Left renal pelvis (tissue), 4 donors: Measurements from ENCODE around the gene BHLHA15. TPM values are rescaled to one million over a fixed set of nuclear protein-coding genes. Genes with fewer than 3 reads are reported as not detected.

Experiments
- DNase-seq, 4 donors: peaks; one replicate each; pipeline ENCODE4 v3.0.0-alpha.2; 2013; ENCODE audit warnings: low read depth in 4 of 4, low spot score in 3 of 4
- polyA plus RNA-seq, 4 donors: library from polyadenylated mRNA; unstranded; fragments of 120-200 nt; gene quantifications; one replicate each; pipeline ENCODE4 v1.2.1, GENCODE V29; 2013; ENCODE audit not compliant: insufficient read length in 4 of 4

BHLHA15 gene
- polyA plus RNA-seq = under 1 TPM in 1 of 4 donors, not detected in 3; 0.18 TPM

DNA sequence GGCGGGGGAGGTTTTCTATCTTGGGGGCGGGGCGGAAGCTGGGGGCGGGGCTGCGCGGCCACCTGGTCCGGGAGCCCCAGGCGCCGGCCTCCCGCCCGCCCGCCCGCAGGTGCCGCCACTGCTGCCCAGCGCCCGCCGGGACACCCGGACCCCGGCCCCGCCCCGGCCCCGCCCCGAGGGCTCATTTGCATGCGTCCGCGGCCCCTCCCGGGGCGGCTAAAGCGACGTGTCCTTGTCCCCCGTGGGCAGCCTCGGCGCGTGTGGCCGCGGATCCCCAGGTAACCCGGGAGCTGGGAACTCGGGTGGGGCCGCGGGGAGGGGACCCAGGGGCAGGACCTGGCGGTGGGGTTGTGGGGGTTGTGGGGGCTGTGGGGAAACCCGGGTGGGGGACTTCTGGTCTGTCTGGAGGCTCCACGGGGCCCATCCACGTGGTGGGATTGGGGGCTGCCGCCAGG, at the start of gene BHLHA15:
BHLHA15 (plus strand) TSS at position 219 of the 455 bp plus-strand sequence. CDS start 871 bp downstream, outside the sequence.
- DNase-seq = no peak

DNA sequence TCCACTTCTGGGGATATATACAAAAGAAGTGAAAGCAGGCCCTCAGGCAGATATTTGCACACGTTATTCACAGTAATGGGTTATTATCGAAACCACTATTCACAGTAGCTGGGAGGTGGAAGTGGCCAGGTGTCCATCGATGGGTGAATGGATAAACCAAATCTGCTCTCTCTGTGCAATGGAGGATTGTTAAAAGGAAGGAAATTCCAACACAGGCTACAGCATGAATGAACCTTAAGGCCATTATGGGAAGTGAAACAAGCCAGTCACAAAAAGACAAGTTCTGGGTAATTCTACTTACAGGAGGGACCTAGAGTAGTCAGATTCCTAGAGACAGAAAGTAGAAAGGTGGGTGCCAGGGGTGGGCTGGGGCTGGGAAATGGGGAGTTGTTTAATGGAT, 48.5 kb upstream of the BHLHA15 start:
- no peak for DNase-seq

- DNase-seq = no peak
Measured at GRCh38 chr7:98163269-98163668, 48.0 kb upstream of the BHLHA15 start.

DNA sequence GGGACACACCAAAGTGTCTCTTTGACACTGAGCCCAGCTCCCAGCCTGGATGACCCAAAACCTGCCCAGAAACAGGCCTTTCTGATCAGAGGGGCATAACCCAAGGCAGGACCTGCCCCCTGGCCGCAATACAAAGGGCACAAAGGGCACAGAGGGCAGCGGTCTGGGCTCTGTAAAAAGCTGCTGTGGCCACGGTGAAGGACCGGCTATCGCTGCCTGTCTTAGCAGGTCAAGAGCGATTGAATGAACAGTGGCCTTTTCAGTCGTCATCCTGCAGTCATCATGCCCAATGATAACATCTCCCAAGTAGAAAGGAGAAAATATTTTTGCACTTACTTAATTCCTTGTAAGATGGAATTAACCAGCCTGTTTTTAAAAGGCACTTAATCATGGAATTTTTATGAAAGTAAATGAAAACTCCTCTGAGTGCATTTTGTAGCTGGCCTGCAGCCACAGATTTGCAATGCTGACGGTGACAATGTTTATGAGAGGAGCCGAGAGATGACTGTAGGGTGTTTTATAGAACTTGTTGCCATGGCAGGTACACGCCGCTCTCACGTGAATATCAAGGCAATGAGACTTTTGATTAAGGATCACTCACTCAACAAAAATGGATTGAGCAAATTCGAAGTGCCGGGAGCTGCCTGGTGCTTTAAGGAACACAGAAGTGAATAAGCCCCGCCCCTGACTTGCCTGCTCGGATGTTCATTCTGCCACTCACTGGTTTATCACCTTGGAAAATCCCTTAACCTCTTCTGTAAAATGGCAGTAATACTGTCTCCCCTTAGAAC, 47.3 kb upstream of the BHLHA15 start:
- DNase-seq = no peak

DNA sequence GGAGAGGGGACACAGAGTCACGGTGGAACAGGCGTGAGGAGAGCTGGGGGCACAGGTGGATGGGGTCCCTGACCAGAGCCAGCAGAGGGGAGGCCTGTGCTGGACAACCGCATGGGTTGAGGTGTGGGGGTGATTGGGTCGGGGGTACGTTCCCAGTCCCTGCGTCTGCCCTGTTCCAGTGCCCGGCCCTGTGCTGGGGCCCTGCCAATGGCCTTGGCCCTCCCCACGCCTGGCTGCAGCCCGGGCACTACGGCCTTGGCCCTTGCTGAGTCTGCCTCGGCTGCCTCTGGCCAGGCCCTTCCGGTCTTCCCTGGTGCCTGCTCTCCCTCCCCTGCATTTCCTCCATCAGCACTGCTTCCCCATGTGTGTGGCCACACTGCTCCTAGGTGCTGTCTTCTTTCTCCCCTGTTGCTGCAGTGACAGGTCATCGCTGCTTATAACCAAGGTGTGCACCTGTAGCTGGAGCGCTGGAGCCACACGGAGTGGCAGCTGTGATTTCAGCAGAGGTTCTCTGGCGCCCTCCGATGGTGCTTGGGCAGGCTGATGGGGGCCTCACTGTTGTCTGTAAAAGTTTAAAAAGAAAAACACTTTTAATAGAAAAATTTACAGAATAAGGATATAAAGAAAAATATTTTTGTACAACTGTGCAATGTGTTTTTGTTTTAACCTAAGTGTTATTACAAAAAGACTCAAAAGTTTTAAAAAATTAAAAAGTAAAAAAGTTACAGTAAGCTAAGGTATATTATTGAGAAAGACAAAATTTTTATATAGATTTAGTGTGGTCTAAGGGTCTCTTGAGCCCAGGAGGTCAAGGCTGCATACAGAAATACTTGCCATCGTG, 45.2 kb upstream of the BHLHA15 start:
- DNase-seq = no peak

- DNase-seq = no peak
Measured at GRCh38 chr7:98166668-98166970, 44.6 kb upstream of the BHLHA15 start.

GRCh38 chr7:98167653-98168052, 43.6 kb upstream of the BHLHA15 start:
- no peak for DNase-seq

DNA sequence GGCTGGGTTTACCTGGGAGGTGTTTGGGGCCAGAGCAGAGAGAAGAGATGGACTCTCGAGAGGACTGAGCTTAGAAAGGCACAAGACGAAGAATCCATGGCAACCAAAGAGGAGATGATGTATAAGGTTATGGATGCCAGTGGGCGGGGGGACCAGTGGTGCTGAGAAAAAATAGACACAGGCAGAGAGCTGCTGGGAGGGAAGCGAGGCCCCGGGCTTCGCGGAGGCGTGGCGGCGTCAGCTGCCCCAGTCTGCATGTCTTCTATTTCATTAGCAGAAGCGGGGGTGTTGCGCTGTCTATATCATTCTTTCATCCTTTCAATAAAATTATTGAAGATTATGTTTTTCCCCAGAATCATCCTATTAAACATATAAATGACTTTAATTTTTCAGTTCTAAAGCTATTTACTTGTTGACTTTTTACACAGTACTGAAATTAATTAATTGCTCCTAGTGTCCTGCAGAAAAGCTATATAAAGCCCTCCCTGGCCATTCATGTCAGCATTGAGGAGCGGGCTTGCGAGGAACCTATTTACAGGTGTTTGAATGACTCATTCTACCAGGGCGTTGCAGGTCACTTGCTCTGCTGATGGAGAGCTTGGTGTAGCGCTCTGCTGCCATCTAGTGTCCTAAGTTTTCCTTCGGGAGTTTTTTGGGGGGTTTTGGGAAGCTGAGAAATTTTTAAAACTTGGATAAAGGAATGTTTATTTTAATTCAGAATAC, 42.9 kb upstream of the BHLHA15 start:
- DNase-seq = peak in 3 of 4 donors; percentile 19 to 44 (median 33)

DNA sequence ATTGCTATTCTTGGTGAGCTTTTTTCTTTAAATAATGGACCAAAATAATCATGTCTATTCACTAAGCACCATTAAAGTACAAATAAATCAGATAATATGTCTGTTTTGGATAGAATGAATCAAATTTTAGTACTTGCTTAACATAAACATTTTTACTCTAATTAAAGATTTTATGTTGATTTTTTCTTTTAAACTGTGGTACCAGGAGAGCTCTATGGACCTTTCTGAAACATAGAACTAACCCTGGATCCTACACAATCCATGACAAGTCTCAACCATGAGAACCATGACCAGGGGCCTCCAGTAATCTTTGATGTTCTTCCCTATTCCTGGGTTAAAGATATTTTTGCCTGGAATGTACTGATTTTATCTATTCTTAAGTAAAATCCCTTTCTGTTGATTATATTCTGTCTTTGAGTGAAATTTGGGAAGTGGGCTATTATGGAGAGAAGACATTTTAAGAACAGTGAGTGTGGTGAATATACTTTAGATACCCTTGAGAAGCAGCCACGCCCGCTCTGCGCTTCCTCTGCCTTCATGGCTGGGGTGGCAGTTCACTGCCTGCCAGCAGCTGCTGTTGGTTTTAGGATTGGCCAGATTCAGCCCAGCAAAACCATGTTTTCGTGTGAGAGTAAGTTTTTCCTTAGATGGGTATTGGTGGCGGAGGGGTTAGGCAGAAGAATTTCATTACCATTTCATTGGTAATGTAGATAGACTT, 42.2 kb upstream of the BHLHA15 start:
- DNase-seq = no peak

DNA sequence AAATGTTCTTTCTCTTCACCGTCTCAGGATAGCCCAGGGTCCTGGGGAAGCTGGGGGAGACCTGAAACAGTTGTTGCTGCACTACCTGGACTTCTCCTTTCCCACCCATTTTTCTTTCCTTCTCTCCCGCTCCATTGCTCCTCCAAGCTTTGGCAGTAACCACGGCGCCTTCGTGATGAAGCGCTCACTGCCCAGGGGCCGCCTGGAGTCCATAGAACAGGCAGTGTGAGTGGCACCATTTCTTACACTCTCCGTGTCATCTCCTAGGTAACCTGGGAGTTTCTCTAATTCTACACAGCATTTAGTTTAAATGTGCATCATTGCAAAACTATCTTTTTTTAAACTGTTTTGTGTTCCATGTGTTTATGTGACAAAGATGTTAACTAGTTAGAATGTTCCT, 40.3 kb upstream of the BHLHA15 start:
- DNase-seq = no peak

- no peak for DNase-seq
Measured at GRCh38 chr7:98171449-98171848, 39.8 kb upstream of the BHLHA15 start.

DNA sequence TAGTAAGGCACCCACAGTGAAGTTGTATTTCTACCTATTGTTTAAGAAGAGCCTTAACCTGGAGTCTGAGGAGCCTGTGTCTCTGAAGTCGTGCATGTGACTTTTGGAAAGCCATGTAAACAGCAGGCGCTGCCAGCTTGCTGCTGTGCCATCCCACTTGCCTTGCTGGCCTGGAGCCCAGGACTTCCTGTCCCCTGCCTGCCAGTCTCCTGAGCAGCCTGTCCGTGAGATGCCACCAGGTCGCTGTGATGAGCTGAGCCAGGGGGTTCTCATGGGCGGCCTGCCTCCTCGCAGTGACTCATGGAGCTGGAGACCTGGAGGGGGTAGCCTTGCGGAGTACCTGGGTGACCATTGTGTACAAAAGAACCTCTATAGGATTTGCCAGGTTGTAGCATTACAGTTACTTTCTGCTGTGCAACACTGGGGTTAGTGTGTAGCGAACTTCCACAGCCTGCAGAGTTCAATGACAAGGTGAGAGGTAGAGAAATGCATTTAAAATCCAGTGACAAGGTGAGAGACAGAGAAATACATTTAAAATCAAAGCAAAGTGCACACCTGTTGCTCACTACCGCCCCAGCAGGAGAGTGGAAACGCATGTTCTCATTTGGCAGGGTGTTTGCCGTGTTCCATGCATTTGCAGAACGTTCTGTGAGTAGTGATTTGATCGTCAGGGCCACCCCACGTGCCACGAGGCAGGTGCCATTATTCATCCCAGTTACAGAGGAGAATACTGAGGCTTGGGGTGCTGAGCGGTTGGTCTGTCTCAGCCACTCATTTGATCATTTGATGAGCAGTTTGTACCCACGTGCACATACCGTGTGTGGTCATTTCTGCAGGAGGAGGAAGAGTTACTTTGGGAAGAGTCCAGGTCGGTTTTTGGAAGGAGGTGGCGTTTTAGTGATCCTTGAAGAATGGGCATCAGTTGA, 36.6 kb upstream of the BHLHA15 start:
- no peak for DNase-seq

- DNase-seq = no peak
Measured at GRCh38 chr7:98175260-98175940, 35.8 kb upstream of the BHLHA15 start.

DNA sequence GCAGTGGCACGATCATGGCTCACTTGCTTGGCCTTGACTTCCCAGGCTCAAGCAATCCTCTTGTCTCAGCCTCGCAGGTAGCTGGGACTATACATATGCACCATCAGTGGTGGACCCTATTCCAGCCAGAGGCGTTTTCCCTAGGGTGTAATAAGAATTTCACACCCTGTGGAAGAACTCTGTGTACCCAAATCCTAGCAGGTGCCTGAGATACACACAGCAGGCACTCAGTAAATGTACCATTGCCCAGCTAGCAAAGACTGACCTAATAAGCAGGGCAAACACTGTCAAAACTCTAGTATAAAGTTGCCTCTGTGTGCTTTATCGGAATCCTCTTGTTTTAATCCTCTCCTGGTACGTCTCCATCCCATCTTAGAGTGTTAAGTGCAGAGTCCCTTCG, 33.7 kb upstream of the BHLHA15 start:
- no peak for DNase-seq

DNA sequence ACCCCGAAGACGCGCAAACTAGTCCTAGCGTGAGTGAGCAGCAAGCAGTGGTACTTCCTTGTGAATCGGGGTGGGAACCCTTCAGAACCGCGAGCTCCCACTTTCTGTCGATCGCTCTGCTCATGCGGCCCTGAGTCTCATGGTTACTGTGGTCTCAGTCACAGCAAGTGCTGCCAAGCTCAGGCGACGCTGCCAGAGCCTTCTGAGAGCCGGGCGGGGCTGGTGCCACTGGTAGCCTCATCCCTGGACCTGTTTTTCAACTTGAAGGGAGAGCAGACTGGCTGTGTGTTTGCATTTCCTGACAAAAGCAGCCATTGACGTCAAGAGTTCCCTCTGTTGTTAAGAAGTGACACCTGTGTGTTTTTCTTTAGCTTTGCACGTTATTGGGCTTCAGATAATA, 32.9 kb upstream of the BHLHA15 start:
- no peak for DNase-seq

GRCh38 chr7:98178762-98179490, 32.3 kb upstream of the BHLHA15 start:
- no peak for DNase-seq

- no peak for DNase-seq
Measured at GRCh38 chr7:98180751-98181150, 30.5 kb upstream of the BHLHA15 start.

- DNase-seq = no peak
Measured at GRCh38 chr7:98185101-98185500, 26.1 kb upstream of the BHLHA15 start.
